ENCODE data around the gene MCM5.
"Not testable (repeated sequence)": the region's sequence is repeated elsewhere in the genome, so short reads cannot be mapped to it uniquely, and the experiment has no call there.

Gene MCM5

DNA sequence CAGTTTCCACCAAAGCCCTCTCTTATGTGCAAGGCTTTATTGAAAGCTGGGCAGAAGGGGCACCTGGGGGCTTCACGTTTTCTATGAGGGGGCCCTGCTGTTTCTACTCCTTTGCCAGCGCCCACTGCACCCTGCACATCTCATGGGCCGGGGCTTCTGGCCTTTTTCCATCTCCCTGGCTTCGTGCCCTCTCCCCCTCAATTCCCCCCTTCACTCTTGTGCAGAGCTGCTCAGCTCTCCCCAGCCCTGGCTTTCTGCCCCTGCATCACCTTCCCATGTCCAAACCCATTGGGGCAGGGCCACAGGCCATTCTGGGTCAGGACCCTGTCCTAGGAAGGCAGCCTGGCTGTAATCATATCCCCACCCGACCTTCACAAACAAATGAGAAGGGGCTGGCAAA lies 36.5 kb downstream of the MCM5 start:
- Histone ChIP-seq H3K9ac (no peak overlapping the region), H3K4me1 (no peaks in the 10 kb centered on the region), H3K4me3 (ENCODE audit: low read depth, low read length) (no peak overlapping the region), H3K4me2 (ENCODE audit: low read length) (no peak overlapping the region), H3K9me3 (ENCODE audit: control insufficient read depth, low read length) (no peaks in the 10 kb centered on the region), H3K79me2 (no peaks in the 10 kb centered on the region), H3K27me3 (ENCODE audit: control insufficient read depth, insufficient read depth, low read length) (no peaks in the 10 kb centered on the region), H2AFZ (no peak overlapping the region), H3K27ac (no peak overlapping the region), H3K36me3 (ENCODE audit: control insufficient read depth, insufficient read depth, low read length) (no peaks in the 10 kb centered on the region)
- TF ChIP-seq, protein P1, sequence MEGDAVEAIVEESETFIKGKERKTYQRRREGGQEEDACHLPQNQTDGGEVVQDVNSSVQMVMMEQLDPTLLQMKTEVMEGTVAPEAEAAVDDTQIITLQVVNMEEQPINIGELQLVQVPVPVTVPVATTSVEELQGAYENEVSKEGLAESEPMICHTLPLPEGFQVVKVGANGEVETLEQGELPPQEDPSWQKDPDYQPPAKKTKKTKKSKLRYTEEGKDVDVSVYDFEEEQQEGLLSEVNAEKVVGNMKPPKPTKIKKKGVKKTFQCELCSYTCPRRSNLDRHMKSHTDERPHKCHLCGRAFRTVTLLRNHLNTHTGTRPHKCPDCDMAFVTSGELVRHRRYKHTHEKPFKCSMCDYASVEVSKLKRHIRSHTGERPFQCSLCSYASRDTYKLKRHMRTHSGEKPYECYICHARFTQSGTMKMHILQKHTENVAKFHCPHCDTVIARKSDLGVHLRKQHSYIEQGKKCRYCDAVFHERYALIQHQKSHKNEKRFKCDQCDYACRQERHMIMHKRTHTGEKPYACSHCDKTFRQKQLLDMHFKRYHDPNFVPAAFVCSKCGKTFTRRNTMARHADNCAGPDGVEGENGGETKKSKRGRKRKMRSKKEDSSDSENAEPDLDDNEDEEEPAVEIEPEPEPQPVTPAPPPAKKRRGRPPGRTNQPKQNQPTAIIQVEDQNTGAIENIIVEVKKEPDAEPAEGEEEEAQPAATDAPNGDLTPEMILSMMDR (IDR thresholded peaks at IDR 0.05): no peak

DNA sequence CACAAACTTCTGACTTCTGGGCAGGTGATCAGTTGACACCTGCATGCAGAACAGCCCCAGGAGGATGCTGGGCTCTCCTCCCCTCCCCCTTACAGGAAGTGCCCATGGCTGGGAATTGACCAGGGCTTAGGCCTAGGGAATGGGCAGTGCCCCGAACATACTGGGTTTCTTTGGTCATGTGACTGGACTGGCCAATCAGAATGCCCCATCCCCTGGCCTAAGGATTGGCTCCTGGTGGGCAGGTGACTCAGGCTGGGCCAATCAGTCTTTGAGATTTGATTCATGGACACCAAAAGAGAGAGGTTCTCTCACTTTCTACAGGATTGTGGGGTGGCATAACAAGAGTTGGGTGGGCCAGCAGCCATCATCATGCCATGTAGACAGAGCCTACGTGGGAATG lies 37.1 kb downstream of the MCM5 start:
- no peaks in the 10 kb centered on the region for H3K27me3 ChIP-seq (ENCODE audit: control insufficient read depth, insufficient read depth, low read length)
- no peak overlapping the region for H2AFZ ChIP-seq
- no peak overlapping the region for H3K9ac ChIP-seq
- TF ChIP-seq, protein P1 (IDR thresholded peaks at IDR 0.05): no peak
- no peaks in the 10 kb centered on the region for H3K9me3 ChIP-seq (ENCODE audit: control insufficient read depth, low read length)
- no peak overlapping the region for H3K4me3 ChIP-seq (ENCODE audit: low read depth, low read length)
- H3K4me1 ChIP-seq: no peaks in the 10 kb centered on the region
- H3K36me3 ChIP-seq (ENCODE audit: control insufficient read depth, insufficient read depth, low read length): no peaks in the 10 kb centered on the region
- H3K27ac ChIP-seq: no peak overlapping the region
- no peaks in the 10 kb centered on the region for H3K79me2 ChIP-seq
- no peak overlapping the region for H3K4me2 ChIP-seq (ENCODE audit: low read length)

DNA sequence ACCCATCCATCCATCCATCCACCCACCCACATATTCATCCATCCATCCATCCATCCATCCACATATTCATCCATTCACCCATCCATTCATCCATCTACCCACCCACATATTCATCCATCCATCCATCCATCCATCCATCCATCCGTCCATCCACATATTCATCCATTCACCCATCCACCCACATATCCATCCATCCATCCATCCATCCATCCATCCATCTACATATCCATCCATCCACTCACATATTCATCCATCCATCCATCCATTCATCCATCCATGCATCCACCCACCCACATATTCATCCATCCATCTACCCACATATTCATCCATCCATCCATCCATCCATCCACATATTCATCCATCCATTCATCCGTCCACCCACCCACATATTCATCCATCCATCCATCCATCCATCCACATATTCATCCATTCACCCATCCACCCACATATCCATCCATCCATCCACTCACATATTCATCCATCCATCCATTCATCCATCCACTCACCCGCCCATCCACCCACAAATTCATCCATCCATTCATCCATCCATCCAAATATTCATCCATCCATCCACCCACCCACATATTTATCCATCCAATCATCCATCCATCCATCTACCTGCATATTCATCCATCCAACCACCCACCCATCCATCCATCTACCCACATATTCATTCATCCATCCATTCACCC lies 38.9 kb downstream of the MCM5 start:
- H3K79me2 ChIP-seq; H3K27me3 ChIP-seq (ENCODE audit: control insufficient read depth, insufficient read depth, low read length); H2AFZ ChIP-seq; H3K27ac ChIP-seq; H3K4me1 ChIP-seq; H3K4me3 ChIP-seq (ENCODE audit: low read depth, low read length); H3K9me3 ChIP-seq (ENCODE audit: control insufficient read depth, low read length); H3K36me3 ChIP-seq (ENCODE audit: control insufficient read depth, insufficient read depth, low read length); H3K9ac ChIP-seq; H3K4me2 ChIP-seq (ENCODE audit: low read length): not testable (repeated sequence)

DNA sequence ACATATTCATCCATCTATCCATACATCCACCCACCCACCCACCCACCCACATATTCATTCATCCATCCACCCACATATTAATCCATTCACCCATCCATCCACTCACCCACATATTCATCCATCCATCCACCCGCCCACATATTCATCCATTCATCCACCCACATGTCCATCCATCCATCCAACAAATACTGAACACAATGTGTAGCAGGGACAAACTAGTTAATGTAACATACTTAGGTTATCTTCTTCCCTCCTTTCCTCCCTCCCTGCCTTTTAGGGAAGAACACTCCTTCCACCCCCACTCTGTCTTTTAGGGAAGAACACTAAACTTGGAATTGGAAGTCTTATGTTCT lies 39.4 kb downstream of the MCM5 start:
- Histone ChIP-seq H3K4me3 (ENCODE audit: low read depth, low read length) (no peak overlapping the region), H3K9ac (no peak overlapping the region), H3K27ac (no peak overlapping the region), H3K9me3 (ENCODE audit: control insufficient read depth, low read length) (no peaks in the 10 kb centered on the region), H3K4me2 (ENCODE audit: low read length) (no peak overlapping the region), H3K36me3 (ENCODE audit: control insufficient read depth, insufficient read depth, low read length) (no peaks in the 10 kb centered on the region), H2AFZ (no peak overlapping the region), H3K4me1 (no peaks in the 10 kb centered on the region), H3K27me3 (ENCODE audit: control insufficient read depth, insufficient read depth, low read length) (no peaks in the 10 kb centered on the region), H3K79me2 (no peaks in the 10 kb centered on the region)
- TF ChIP-seq, protein P1 (IDR thresholded peaks at IDR 0.05): no peak

DNA sequence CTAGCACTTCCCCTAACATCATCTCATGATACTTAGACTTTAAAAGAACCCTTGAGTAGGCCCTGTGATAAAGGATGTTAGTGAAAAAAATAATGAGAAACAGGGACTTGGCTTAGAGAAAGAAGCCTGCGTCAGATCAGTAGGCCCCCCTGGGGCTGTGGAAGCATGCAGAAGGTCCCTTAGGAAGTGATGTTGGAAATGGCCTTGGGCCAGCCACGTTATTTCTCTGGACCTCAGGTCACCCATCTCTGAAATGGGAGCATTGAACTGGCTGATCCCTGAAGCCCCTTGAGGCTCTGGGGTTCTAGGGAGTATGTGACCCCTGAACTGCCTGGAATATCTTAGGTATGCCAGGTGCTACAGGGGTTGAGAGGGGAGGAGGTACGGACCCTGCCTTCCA lies 40.2 kb downstream of the MCM5 start:
- Histone ChIP-seq H3K9me3 (ENCODE audit: control insufficient read depth, low read length) (no peaks in the 10 kb centered on the region), H3K4me3 (ENCODE audit: low read depth, low read length) (no peak overlapping the region), H3K4me1 (no peaks in the 10 kb centered on the region), H3K79me2 (no peaks in the 10 kb centered on the region), H3K27me3 (ENCODE audit: control insufficient read depth, insufficient read depth, low read length) (no peaks in the 10 kb centered on the region), H3K27ac (no peak overlapping the region), H3K9ac (no peak overlapping the region), H3K36me3 (ENCODE audit: control insufficient read depth, insufficient read depth, low read length) (no peaks in the 10 kb centered on the region), H2AFZ (no peak overlapping the region), H3K4me2 (ENCODE audit: low read length) (no peak overlapping the region)
- TF ChIP-seq, protein P1 (IDR thresholded peaks at IDR 0.05): no peak

All from parathyroid adenoma (tissue), 2 donors.